Measurements from ENCODE around the gene RAE1.
A peak's percentile ranks its signal among the peaks of the same experiment; 100 is the strongest.

The RAE1 gene

DNA sequence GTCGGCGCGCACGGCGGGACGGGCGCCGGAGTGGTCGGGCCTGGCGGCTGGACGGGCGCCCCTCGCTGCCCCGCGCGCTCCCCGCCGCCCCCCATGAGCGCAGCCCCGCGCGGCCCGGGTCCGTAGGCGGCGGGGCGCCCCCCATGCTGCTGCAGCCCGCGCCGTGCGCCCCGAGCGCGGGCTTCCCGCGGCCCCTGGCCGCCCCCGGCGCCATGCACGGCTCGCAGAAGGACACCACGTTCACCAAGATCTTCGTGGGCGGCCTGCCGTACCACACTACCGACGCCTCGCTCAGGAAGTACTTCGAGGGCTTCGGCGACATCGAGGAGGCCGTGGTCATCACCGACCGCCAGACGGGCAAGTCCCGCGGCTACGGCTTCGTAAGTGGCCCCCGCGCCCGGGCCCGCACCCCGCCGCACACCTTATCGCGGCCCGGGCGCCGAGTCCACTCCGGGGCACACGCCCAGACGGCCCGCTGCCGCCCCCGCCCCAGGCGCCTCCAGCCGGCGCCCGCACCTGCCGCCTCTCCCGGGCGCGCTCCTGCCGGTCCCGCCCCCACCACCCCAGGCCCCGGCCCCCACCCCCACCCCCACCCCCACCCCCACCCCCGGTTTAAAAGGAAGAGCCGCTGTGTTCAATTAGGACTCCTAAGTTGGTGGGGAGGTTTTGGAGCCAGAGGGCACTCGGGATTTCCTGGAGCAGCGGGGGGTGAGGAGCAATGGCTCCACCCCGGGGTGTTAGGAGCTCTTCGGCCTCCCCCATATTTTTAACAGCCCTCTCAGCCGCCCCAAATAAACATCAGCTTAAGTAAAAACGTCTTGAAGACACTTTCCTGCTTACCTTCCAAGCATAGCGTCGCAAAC, 40.6 kb downstream of the RAE1 start:
- peaks cover 31% of the 10 kb centered on the region for H3K36me3 ChIP-seq (ENCODE audit: control insufficient read depth, insufficient read depth, low read length)
- TF ChIP-seq, protein P1, sequence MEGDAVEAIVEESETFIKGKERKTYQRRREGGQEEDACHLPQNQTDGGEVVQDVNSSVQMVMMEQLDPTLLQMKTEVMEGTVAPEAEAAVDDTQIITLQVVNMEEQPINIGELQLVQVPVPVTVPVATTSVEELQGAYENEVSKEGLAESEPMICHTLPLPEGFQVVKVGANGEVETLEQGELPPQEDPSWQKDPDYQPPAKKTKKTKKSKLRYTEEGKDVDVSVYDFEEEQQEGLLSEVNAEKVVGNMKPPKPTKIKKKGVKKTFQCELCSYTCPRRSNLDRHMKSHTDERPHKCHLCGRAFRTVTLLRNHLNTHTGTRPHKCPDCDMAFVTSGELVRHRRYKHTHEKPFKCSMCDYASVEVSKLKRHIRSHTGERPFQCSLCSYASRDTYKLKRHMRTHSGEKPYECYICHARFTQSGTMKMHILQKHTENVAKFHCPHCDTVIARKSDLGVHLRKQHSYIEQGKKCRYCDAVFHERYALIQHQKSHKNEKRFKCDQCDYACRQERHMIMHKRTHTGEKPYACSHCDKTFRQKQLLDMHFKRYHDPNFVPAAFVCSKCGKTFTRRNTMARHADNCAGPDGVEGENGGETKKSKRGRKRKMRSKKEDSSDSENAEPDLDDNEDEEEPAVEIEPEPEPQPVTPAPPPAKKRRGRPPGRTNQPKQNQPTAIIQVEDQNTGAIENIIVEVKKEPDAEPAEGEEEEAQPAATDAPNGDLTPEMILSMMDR (IDR thresholded peaks at IDR 0.05; ENCODE audit: insufficient read depth, low read length, poor library complexity, severe bottlenecking), result no peak
- no peak for DNase-seq (ENCODE audit: extremely low read depth, insufficient read length)
- H3K27me3 ChIP-seq (replicated peaks; ENCODE audit: control insufficient read depth, insufficient read depth, low read length), result no peaks in the 10 kb centered on the region
- H3K4me3 ChIP-seq (replicated peaks; ENCODE audit: low read depth, low read length), result peak overlapping the region; percentile 88

DNA sequence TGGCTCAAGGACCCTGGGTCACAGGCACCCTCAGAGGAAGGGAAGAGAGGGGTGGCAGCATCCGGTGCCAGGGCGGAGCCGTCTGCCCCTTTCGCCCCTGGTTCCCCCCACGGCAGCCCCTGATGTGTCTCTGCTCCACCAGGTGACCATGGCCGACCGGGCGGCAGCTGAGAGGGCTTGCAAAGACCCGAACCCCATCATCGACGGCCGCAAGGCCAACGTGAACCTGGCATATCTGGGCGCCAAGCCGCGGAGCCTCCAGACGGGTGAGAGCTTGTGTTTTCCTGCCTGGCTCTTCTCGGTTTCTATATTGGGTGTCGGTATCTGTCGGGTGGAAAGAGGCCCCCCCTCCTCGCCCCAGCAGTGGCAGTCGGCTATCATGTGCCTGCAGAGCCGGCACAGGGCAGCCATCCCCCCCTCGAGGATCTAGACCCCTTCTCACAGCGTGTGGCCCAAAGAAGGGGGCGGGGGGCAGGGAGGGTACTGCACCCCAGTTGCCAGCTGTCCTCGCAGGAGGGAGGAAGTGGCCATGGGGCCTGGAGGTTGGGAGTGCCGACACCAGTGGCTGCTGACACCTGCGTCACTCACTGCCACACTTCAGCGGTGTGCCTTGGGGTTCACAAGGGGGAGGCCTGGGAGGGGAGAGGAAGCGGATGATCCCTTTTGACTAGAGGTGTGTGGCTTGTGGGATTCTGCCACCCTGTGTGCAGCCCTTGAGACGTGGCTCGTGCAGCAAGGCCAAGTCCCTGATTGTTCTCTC, 41.6 kb downstream of the RAE1 start:
- peak; percentile 77 for DNase-seq (ENCODE audit: extremely low read depth, insufficient read length)

DNA sequence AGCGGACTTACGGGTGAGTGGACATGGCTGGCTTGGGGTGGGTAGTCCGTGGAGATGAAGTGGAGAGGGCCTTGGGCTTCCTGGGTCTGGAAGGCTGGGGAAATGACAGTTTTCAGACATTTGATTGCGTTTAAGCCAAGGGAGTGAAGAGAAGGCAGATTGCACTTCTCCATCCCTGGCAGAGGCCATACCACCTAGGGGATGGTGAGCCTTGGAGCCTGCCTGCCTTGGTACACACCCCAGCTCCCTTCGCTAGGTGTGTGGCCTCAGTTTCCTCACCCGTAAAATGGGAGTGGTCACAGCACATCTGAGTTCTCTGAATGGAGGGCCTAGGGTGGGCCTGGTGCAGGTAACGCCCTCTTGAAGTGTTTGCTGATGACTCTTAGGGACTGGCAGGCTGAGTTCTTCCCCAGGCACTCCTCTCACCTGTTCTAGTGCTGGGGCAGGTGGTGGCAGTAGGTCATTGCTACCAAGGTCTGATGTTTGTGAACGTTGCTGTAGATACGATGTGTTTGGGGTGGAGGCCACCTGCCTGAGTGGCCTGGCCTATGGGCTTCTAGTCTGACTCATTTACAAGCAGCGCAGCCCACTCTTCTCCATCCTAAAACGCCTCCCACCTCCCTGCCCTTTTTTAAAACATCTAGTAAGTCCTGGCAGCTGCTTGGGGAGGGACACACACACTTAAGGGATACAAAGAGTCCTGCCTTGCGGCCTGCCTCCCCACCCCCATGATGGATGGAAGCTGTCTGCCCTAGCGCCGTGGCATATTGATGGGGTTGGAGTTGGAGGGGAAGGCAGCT, 42.5 kb downstream of the RAE1 start:
- Histone ChIP-seq H3K4me3 (replicated peaks; ENCODE audit: low read depth, low read length) (peak overlapping the region; percentile 88), H3K27me3 (replicated peaks; ENCODE audit: control insufficient read depth, insufficient read depth, low read length) (no peaks in the 10 kb centered on the region), H3K36me3 (ENCODE audit: control insufficient read depth, insufficient read depth, low read length) (peaks cover 42% of the 10 kb centered on the region)
- TF ChIP-seq, protein P1 (IDR thresholded peaks at IDR 0.05; ENCODE audit: insufficient read depth, low read length, poor library complexity, severe bottlenecking), result no peak
- DNase-seq (ENCODE audit: extremely low read depth, insufficient read length), result no peak

More for the DNA sequence above, 41.6 kb downstream of the RAE1 start:
- no peaks in the 10 kb centered on the region for H3K27me3 ChIP-seq (replicated peaks; ENCODE audit: control insufficient read depth, insufficient read depth, low read length)
- TF ChIP-seq, protein P1 (IDR thresholded peaks at IDR 0.05; ENCODE audit: insufficient read depth, low read length, poor library complexity, severe bottlenecking), result no peak
- peak overlapping the region; percentile 88 for H3K4me3 ChIP-seq (replicated peaks; ENCODE audit: low read depth, low read length)
- H3K36me3 ChIP-seq (ENCODE audit: control insufficient read depth, insufficient read depth, low read length), result peaks cover 41% of the 10 kb centered on the region

DNA sequence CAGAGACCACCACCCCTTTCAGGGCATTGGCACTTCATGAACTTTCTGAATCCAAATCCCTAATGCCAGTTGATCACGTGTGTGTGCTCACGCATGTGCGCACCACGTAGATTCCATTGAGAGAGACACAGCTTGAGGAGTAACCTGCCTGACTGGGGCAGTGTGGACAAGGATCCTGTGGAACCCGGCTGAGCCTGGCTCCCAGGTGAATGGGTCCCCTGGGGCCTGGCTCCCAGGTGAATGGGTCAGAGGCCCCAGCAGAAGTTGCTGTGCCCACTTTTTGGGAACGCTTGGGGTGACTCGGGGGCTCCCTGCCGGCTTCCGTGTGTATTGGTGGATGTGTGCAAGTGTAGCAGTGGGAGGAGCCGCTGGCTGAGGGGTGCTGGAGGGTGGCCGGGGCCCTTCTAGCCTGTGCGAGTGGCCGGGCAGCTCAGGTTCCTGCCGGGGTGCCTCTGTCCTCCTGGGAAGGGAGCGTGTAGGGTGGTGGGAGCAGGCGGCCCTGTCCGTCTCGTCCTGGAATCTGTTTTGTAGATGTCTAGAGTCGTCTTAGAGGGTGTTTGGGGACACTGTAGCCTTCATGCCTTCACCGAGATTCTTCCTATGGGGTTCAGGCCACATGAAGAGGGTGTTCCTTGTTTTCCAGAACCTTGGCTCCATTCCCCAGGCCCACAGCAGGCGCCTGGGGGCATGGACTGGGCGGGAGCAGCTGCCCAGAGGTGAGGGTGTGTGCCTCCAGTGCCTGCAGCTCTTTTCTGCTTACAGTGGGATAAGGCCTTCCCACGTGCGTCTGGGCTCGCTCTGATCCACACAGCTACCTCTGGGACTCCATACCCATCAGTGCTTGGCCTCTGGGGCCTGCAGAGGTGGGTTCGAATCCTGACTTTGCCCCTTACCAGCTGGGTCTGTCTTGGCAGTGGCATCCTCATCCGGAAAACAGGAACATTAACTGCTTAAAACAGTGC, 43.3 kb downstream of the RAE1 start:
- DNase-seq (ENCODE audit: extremely low read depth, insufficient read length), result no peak
- Histone ChIP-seq H3K4me3 (replicated peaks; ENCODE audit: low read depth, low read length) (peak overlapping the region; percentile 88), H3K36me3 (ENCODE audit: control insufficient read depth, insufficient read depth, low read length) (peaks cover 45% of the 10 kb centered on the region), H3K27me3 (replicated peaks; ENCODE audit: control insufficient read depth, insufficient read depth, low read length) (no peaks in the 10 kb centered on the region)
- TF ChIP-seq, protein P1 (IDR thresholded peaks at IDR 0.05; ENCODE audit: insufficient read depth, low read length, poor library complexity, severe bottlenecking), result no peak
